Spleen (tissue), 7 donors: ENCODE results near the gene PRIM2.
"Not testable (repeated sequence)": the region's sequence is repeated elsewhere in the genome, so short reads cannot be mapped to it uniquely, and the experiment has no call there.

Experiments used
- POLR2AphosphoS5 ChIP-seq, 3 donors: sonication (generic); formaldehyde crosslinking; IDR thresholded peaks; one replicate each; pipeline ENCODE4 v1.5.1; 2017; ENCODE audit warnings: antibody characterized with exemption in 3 of 3
- TF ChIP-seq, protein P1 (sequence below), 11 experiments: fragments of 200-600 bp in 7 of 11; fragments of 450-650 bp in 4 of 11; sonication (generic) in 4 of 11; IDR thresholded peaks in 8 of 11; conservative IDR thresholded peaks in 3 of 11; 1 replicate in 7 of 11; 2 replicates in 4 of 11; pipeline versions ENCODE4 v1.4.0 to v1.8.0; 2016 to 2021; ENCODE audit warnings: antibody characterized with exemption in 11 of 11, inconsistent platforms in 4 of 11, mild to moderate bottlenecking in 1 of 11
- donor health status: DM: no; HTN: no; CAD: no; lungs with moderate emphysema.
- donor health status: DM: no; HTN: no; CAD: no.
- donor health status: DM: no; HTN: no; CAD: no.

DNA sequence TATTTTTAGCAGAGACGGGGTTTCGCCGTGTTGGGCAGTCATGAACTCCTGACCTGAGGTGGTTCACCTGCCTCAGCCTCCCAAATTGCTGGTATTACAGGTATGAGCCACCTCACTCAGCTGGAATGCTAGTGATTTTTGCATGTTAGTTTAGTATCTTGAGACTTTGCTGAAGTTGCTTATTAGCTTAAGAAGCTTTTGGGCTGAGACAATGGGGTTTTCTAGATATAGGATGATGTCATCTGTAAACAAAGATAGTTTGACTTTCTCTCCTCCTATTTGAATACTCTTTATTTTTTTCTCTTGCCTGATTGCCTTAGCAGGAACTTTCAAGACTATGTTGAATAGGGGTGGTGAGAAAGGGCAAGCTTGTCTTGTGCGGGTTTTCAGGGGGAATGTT lies 57.3 kb downstream of the PRIM2 start:
- TF ChIP-seq POLR2AphosphoS5 (IDR thresholded peaks at IDR 0.05), result not testable (repeated sequence)
- TF ChIP-seq, protein P1, sequence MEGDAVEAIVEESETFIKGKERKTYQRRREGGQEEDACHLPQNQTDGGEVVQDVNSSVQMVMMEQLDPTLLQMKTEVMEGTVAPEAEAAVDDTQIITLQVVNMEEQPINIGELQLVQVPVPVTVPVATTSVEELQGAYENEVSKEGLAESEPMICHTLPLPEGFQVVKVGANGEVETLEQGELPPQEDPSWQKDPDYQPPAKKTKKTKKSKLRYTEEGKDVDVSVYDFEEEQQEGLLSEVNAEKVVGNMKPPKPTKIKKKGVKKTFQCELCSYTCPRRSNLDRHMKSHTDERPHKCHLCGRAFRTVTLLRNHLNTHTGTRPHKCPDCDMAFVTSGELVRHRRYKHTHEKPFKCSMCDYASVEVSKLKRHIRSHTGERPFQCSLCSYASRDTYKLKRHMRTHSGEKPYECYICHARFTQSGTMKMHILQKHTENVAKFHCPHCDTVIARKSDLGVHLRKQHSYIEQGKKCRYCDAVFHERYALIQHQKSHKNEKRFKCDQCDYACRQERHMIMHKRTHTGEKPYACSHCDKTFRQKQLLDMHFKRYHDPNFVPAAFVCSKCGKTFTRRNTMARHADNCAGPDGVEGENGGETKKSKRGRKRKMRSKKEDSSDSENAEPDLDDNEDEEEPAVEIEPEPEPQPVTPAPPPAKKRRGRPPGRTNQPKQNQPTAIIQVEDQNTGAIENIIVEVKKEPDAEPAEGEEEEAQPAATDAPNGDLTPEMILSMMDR (IDR thresholded peaks at IDR 0.05 in 8 of 11, conservative IDR thresholded peaks at IDR 0.05 in 3 of 11), result not testable (repeated sequence)
